ENCODE data around the gene COL25A1. TPM values are rescaled to one million over a fixed set of nuclear protein-coding genes. Genes with fewer than 3 reads are reported as not detected.
"Not testable (repeated sequence)": the region's sequence is repeated elsewhere in the genome, so short reads cannot be mapped to it uniquely, and the experiment has no call there.

The COL25A1 gene
- total RNA-seq, 1 donor from 2014 or later = 1.3 TPM

DNA sequence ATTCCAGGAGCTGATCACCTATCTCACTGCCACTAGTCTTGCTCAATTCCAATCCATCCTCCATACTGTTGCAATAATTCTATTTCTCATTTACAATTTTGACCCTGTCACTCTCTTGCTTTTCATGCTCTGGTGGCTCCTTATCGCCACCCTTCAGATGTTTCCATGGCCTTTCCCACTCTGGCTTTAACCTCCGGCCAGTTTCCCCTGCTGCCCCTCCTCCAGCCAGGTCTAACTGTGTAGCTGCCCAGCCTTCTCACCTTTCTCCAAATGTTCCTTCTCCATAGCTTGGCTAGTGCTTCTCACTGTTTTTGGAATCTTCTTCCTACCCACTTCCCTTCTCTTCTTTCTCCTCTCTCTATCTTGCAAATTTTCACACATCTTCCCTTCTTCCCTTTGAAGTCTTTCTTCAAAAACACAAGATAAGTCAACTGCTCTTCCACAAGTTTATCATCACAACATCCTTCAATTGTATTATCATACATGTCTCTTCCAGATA lies 153.8 kb downstream of the COL25A1 start:
- TF ChIP-seq CTCF (IDR thresholded peaks at IDR 0.05) = no peak
- Mint-ChIP-seq H3K27ac (ENCODE audit: unreplicated experiment) (no peak overlapping the region), H3K4me1 (ENCODE audit: unreplicated experiment) (no peaks in the 10 kb centered on the region), H3K36me3 (ENCODE audit: unreplicated experiment) (no peaks in the 10 kb centered on the region), H3K27me3 (ENCODE audit: unreplicated experiment) (peaks cover 3% of the 10 kb centered on the region), H3K4me3 (ENCODE audit: unreplicated experiment) (no peak overlapping the region), H3K9me3 (ENCODE audit: unreplicated experiment) (peaks cover 1% of the 10 kb centered on the region)
- no peak for DNase-seq (ENCODE audit: extremely low spot score, unreplicated experiment)

DNA sequence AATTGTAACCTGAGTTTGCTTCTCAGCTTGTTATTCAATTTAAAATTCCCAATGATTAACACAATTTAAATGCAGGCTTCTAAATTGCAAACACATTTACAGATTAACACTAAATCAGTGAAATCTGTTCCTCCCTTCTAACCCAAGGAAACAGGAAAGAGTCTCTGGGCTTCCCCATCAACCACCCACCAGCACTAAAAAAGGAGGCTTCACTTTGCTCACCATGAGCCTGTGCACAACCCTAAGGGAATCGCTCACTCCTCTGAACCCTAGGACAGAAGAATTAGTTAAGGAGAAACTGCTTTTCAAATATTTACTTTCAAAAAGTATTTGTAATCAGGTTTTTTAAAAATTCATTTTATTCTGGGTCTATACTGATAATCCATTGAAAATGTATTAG lies 155.3 kb downstream of the COL25A1 start:
- peaks cover 6% of the 10 kb centered on the region for H3K27me3 Mint-ChIP-seq (ENCODE audit: unreplicated experiment)
- peaks cover 2% of the 10 kb centered on the region for H3K36me3 Mint-ChIP-seq (ENCODE audit: unreplicated experiment)
- H3K4me1 Mint-ChIP-seq (ENCODE audit: unreplicated experiment) = no peaks in the 10 kb centered on the region
- no peak overlapping the region for H3K4me3 Mint-ChIP-seq (ENCODE audit: unreplicated experiment)
- no peak for TF ChIP-seq CTCF (IDR thresholded peaks at IDR 0.05)
- no peak overlapping the region for H3K27ac Mint-ChIP-seq (ENCODE audit: unreplicated experiment)
- H3K9me3 Mint-ChIP-seq (ENCODE audit: unreplicated experiment) = peaks cover 9% of the 10 kb centered on the region
- DNase-seq (ENCODE audit: extremely low spot score, unreplicated experiment) = no peak

- Mint-ChIP-seq H3K4me3 (ENCODE audit: unreplicated experiment) (no peak overlapping the region), H3K27me3 (ENCODE audit: unreplicated experiment) (peaks cover 10% of the 10 kb centered on the region), H3K9me3 (ENCODE audit: unreplicated experiment) (peaks cover 16% of the 10 kb centered on the region), H3K27ac (ENCODE audit: unreplicated experiment) (no peak overlapping the region), H3K36me3 (ENCODE audit: unreplicated experiment) (peaks cover 2% of the 10 kb centered on the region), H3K4me1 (ENCODE audit: unreplicated experiment) (no peaks in the 10 kb centered on the region)
- TF ChIP-seq CTCF (IDR thresholded peaks at IDR 0.05) = no peak
- no peak for DNase-seq (ENCODE audit: extremely low spot score, unreplicated experiment)
Measured at GRCh38 chr4:109146499-109146898, 156.0 kb downstream of the COL25A1 start.

GRCh38 chr4:109138125-109138524 lies 164.3 kb downstream of the COL25A1 start:
- H3K36me3 Mint-ChIP-seq (ENCODE audit: unreplicated experiment) = not testable (repeated sequence)

DNA sequence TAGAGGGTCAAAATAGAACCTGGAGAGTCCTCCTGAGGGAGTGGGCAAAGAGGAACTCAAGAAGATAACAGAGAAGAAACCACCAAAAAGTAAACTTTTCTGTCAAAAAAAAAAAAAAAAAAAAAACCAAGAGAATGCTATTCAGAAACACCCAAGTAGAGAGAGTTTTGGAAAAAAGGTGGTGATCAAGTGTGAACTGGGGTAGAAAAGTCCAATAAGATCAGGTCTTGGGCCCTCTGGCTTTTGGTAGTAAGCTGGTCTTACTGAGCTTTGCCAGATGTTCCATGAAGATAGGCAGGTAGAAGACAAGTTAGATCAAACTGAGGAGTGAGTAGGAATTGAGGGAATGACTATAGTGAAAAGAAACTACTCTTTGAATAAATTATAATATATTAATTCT lies 167.5 kb downstream of the COL25A1 start:
- H3K36me3 Mint-ChIP-seq (ENCODE audit: unreplicated experiment) = no peaks in the 10 kb centered on the region
- no peak for TF ChIP-seq CTCF (IDR thresholded peaks at IDR 0.05)
- no peaks in the 10 kb centered on the region for H3K27me3 Mint-ChIP-seq (ENCODE audit: unreplicated experiment)
- no peak overlapping the region for H3K27ac Mint-ChIP-seq (ENCODE audit: unreplicated experiment)
- no peaks in the 10 kb centered on the region for H3K9me3 Mint-ChIP-seq (ENCODE audit: unreplicated experiment)
- H3K4me3 Mint-ChIP-seq (ENCODE audit: unreplicated experiment) = no peak overlapping the region
- H3K4me1 Mint-ChIP-seq (ENCODE audit: unreplicated experiment) = no peaks in the 10 kb centered on the region
- DNase-seq (ENCODE audit: extremely low spot score, unreplicated experiment) = no peak

More at GRCh38 chr4:109138125-109138524, 164.3 kb downstream of the COL25A1 start:
- H3K27ac Mint-ChIP-seq (ENCODE audit: unreplicated experiment); DNase-seq (ENCODE audit: extremely low spot score, unreplicated experiment); H3K4me3 Mint-ChIP-seq (ENCODE audit: unreplicated experiment); H3K27me3 Mint-ChIP-seq (ENCODE audit: unreplicated experiment); H3K4me1 Mint-ChIP-seq (ENCODE audit: unreplicated experiment): not testable (repeated sequence)
- H3K9me3 Mint-ChIP-seq (ENCODE audit: unreplicated experiment) = peaks cover 11% of the 10 kb centered on the region

DNA sequence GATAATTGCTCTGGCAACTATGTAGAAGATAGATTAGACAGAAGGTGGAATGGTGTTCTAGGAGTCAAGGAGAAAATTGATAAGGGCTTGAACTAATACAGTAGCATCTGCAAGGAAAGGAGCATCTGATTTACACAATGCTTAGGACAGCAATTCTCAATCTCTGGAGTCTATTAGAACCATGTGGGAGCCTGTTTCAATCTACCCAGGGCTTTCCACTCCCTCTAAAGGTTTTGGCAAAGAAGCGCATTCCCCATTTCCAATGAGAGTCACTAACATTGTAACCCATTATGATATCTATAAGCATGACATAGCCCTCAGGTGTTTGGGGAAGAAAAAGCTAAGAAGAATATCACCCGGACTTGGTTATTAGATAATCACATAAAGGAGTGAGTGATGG lies 168.2 kb downstream of the COL25A1 start:
- no peaks in the 10 kb centered on the region for H3K36me3 Mint-ChIP-seq (ENCODE audit: unreplicated experiment)
- no peak overlapping the region for H3K4me3 Mint-ChIP-seq (ENCODE audit: unreplicated experiment)
- TF ChIP-seq CTCF (IDR thresholded peaks at IDR 0.05) = no peak
- DNase-seq (ENCODE audit: extremely low spot score, unreplicated experiment) = no peak
- no peaks in the 10 kb centered on the region for H3K4me1 Mint-ChIP-seq (ENCODE audit: unreplicated experiment)
- H3K9me3 Mint-ChIP-seq (ENCODE audit: unreplicated experiment) = no peaks in the 10 kb centered on the region
- no peak overlapping the region for H3K27ac Mint-ChIP-seq (ENCODE audit: unreplicated experiment)
- H3K27me3 Mint-ChIP-seq (ENCODE audit: unreplicated experiment) = no peaks in the 10 kb centered on the region
